ENCODE results near the gene KRT16.

Gene KRT16

GRCh38 chr17:41578971-41579370 lies 33.6 kb downstream of the KRT16 start:
- no peak for DNase-seq
- no peak for TF ChIP-seq POLR2A (IDR thresholded peaks at IDR 0.05; ENCODE audit: low read length)
- TF ChIP-seq GATA1 (IDR thresholded peaks at IDR 0.05; ENCODE audit: low read depth, low read length), result no peak

- no peak for DNase-seq
- TF ChIP-seq POLR2A (IDR thresholded peaks at IDR 0.05; ENCODE audit: low read length) (no peak), GATA1 (IDR thresholded peaks at IDR 0.05; ENCODE audit: low read depth, low read length) (no peak)
Measured at GRCh38 chr17:41578538-41578937, 34.0 kb downstream of the KRT16 start.

- peak in 1 of 2 experiments; percentile 17 for DNase-seq
Measured at GRCh38 chr17:41576740-41577139, 35.8 kb downstream of the KRT16 start.

- TF ChIP-seq GATA1 (IDR thresholded peaks at IDR 0.05; ENCODE audit: low read depth, low read length), result no peak
- no peak for TF ChIP-seq POLR2A (IDR thresholded peaks at IDR 0.05; ENCODE audit: low read length)
- no peak for DNase-seq
Measured at GRCh38 chr17:41575336-41575735, 37.2 kb downstream of the KRT16 start.

- DNase-seq, result no peak
- TF ChIP-seq POLR2A (IDR thresholded peaks at IDR 0.05; ENCODE audit: low read length) (no peak), GATA1 (IDR thresholded peaks at IDR 0.05; ENCODE audit: low read depth, low read length) (no peak)
Measured at GRCh38 chr17:41571561-41572434, 40.8 kb downstream of the KRT16 start, which contains the start of gene KRT9. TSS of gene KRT9 (minus strand) at chr17:41572059. CDS start at chr17:41571992, 67 bp downstream.

- no peak for DNase-seq
- TF ChIP-seq POLR2A (IDR thresholded peaks at IDR 0.05; ENCODE audit: low read length), result no peak
- TF ChIP-seq GATA1 (IDR thresholded peaks at IDR 0.05; ENCODE audit: low read depth, low read length), result no peak
Measured at GRCh38 chr17:41567317-41567716, 45.2 kb downstream of the KRT16 start.

- no peak for TF ChIP-seq GATA1 (IDR thresholded peaks at IDR 0.05; ENCODE audit: low read depth, low read length)
- no peak for TF ChIP-seq POLR2A (IDR thresholded peaks at IDR 0.05; ENCODE audit: low read length)
- no peak for DNase-seq
Measured at GRCh38 chr17:41565338-41565737, 47.2 kb downstream of the KRT16 start.

- no peak for DNase-seq
- TF ChIP-seq POLR2A (IDR thresholded peaks at IDR 0.05; ENCODE audit: low read length), result no peak
- TF ChIP-seq GATA1 (IDR thresholded peaks at IDR 0.05; ENCODE audit: low read depth, low read length), result no peak
Measured at GRCh38 chr17:41563607-41564170, 48.9 kb downstream of the KRT16 start.

GRCh38 chr17:41561554-41561953 lies 51.0 kb downstream of the KRT16 start:
- no peak for TF ChIP-seq GATA1 (IDR thresholded peaks at IDR 0.05; ENCODE audit: low read depth, low read length)
- no peak for TF ChIP-seq POLR2A (IDR thresholded peaks at IDR 0.05; ENCODE audit: low read length)
- no peak for DNase-seq

Data from erythroblast (primary cell).